NCI-H226 (cell line): ENCODE measurements around the gene PTGER3.

Experiments
- DNase-seq: peaks from one replicate; pipeline ENCODE4 v3.0.0-alpha.2; 2015

The PTGER3 gene

DNA sequence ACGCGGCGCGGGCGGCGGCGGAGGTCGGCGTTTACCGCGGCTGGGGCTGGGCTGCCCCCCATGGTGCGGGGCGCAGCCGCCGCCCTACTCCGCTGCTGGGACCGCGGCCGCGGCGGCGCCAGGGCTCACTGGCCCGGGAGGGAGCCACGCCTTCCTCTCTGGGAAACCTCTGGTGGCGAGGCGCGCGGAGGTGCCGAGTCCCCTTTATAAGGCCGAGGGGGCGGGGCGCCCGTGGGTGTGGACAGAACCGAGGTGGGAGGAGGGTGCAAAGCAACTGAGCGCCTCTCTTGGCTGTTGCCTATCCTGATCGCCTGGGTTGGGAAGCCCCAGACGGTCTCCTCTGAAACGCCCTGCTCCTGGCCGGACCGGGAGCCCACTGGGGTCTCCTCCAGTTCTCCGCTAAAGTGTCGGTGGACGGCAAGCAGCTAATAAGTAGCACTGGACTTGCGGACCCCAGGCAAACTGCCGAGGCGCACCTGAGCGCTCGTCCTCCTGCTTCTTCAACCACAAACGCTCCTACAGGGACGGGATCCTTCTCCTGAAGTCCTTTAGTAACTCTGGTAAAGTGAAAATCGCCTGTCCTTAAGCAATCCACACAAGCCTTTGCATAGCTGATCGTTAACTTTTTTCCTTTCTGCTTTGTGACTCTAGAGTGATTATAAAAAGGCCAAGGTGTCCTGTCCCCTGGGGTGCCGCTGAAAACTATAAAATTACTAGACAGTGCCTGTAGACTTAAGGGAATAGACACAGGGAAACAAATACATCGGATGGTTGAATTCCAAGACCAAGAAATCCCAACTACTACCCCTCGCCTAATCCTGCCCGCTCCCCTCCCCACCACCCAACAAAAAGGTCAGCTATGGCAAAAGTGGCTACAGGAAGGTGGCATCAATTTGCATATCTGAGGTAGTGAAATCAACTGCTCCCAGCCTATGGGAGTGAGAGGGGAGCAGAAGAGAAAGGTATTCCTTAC lies at the start of gene PTGER3:
Gene PTGER3 (minus strand): TSS at position 182 of the 973 bp plus-strand sequence. CDS start 239 bp downstream, outside the sequence.
- DNase-seq, result no peak

DNA sequence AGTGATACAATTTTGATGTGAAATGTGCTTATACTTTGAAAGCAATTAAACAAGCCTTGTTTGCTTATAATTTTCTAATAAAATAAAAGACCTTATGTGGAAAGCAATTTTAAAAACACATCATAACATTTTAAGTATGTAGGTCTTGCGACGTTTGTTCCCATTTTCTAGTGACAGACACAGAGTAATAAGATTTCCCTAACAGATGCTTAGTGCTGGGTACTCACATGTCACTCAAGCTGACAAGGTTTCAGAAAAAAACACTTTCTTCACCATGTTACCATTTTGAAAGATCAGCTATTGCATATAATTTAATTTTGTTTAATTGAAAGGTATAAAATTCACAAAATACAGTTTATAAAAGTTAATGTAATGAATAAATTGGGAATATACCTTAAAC lies 47.3 kb upstream of the PTGER3 start:
- no peak for DNase-seq

DNA sequence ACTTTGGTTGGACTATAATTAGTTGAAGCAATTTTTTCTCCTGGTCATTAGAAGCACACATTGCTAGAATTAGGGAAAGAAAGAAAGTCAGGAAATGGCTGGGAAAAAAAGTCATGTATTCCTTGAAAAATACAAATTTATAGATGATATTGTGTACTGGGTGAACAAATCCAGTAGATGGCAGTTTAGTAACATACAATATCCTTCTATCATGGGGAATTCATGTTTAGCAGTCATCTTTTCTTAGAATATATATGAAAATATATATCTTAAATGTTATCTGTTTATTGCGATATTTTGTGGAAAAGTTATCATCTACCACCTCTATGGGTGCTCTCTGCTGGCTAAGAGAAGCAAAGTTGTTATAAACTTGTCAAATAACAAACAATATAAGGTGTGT lies 46.3 kb upstream of the PTGER3 start:
- no peak for DNase-seq

DNA sequence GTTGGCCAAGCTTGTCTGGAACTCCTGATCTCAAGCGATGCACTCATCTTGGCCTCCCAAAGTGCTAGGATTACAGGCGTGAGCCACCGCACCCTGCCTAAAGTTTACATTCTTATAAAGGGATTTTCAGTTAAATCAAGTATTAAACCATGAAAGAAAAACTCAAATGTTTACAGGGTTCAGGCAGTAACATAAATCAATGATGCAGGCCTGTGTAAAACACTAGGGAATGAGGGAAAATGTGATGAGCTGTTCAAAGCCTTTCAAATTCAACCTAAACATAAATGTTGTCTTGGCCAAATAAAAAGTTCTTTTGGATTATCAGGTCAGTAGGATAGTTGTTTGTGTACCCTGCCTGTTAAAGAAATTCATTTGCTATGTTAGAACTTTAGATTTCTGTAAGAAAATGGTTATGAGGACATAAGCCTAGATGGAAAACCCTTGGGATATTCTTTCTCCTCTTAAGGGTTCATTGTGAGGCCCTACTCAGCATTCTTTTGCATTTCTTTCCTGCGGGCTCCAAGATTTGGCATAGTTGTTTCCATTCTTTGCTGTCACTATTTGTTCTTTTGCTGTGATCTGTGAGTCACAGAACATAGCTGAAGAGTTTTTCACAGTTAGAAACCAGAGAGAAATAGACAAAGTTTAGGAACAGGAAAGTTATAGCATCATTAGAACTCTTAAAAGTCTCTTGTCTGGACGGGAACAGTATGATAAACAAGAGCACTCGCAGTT lies 42.1 kb upstream of the PTGER3 start:
- DNase-seq, result no peak

DNA sequence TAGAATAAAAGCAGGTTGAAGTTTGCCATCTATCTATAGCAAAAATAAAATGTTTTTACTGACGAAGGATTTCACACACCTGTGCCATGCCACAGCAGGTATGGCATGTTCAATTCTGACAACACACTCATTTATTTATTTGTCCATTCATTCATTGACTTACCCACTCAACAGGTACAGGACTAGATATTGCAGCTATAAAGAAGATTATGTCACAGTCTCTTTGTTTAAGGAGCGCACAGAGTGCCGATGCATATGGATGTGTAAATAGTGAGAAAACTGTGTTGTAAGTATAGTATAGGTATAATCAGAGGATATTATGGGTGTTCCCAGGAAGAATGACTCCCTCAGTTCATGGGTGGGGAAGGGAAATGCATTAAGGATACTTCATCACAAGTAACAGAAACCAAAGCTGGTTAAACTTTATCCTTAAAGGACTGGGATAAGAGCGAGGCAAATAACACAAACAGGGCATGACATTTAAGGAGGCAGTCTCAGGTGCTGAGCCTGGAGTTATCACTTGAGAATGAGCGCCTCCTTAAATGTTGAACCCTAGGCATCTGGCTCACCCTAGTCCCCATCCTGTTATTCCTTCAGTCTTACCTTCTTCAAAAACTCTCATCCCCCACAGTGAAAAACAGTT lies 41.1 kb upstream of the PTGER3 start:
- DNase-seq, result no peak

DNA sequence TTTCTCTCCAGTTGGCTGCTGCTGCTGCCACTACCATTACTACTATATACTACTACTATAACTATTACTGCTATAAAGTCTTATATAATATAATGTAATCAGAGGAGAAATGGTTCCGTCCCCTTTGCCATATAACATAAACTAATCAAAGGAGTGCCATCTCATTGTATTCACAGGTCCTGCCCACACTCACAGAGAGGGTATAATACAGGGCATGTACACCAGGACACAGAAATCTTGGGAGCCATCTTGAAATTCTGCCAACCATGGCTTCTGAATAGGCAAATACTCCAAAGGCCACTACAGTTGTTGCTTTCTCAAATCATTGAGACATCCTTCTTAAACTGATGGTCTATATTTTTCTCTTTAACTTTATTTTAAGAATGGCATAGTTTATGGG lies 40.1 kb upstream of the PTGER3 start:
- no peak for DNase-seq

DNA sequence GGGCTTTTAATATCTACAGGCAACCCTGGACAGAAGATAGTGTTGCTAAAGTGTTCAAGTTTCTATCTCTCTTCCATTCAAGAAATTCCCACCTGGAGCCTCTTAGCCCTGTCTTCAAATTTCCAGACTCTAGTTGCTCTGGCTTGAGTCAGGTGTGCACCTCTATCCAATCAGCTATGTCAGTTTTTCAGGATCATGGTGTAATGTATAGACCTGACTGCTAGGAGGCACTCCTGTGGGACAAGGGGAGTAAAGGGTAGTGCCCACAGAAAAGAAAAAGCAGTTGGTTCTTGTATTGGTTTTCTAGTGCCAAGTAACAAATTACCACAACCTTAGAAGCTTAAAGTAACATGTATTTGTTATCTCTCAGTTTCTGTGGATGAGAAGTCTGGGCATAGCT lies 39.4 kb upstream of the PTGER3 start:
- DNase-seq, result no peak

DNA sequence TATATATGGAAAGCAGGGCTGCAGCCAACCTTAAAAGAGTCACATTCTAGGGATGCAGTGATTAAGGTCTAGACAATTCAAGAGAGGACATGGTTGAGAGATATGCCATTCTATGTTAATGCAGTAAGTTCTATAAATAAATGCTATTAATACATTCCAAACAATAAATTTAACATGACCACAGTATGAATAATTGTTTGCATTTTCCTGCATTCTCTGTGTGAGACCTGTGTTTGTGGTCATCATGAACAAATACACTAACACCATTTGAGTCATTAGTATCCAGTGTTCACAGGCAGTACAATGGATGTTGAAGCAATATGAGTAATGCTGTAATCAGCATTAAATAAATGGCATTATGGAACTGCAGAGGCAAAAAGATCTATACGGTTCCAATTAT lies 38.7 kb upstream of the PTGER3 start:
- no peak for DNase-seq

DNA sequence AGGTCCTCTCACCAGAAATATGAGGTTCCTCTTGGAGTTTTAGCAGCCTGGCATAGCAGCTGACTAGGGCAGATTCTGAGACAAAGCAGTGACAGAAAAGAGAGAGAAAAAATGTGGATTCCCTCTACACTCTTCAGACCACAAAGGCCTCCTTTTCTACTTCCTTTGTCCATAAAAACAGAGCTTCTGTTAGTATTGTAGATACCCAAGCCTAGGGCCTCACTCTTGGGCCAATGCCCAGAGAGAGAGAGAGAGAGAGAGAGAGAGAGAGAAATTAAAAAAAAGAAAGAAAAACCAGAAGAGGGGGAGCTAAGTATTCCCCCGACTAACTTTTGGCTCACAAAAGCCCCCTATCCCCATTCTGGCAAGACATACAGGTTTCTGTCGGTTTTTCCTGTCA lies 35.7 kb upstream of the PTGER3 start:
- DNase-seq, result no peak

DNA sequence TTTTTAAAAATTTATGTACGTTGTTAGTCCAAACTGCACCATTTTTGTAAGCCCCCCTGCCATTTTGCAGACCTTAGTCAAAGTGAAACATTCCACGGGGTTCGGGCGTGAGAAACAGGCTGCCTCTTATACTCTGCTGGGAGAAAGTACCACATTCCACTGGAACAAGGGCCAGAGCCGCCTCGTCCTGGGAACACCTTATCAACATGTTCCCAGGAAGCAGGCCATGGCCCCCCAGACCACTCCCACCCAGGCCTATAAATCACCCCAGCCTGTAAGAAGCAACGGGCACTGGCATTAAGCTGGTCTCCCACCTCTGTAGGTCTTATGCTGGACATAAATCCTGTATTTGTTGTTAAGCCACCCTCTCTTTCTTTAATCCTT lies 34.1 kb upstream of the PTGER3 start:
- no peak for DNase-seq

DNA sequence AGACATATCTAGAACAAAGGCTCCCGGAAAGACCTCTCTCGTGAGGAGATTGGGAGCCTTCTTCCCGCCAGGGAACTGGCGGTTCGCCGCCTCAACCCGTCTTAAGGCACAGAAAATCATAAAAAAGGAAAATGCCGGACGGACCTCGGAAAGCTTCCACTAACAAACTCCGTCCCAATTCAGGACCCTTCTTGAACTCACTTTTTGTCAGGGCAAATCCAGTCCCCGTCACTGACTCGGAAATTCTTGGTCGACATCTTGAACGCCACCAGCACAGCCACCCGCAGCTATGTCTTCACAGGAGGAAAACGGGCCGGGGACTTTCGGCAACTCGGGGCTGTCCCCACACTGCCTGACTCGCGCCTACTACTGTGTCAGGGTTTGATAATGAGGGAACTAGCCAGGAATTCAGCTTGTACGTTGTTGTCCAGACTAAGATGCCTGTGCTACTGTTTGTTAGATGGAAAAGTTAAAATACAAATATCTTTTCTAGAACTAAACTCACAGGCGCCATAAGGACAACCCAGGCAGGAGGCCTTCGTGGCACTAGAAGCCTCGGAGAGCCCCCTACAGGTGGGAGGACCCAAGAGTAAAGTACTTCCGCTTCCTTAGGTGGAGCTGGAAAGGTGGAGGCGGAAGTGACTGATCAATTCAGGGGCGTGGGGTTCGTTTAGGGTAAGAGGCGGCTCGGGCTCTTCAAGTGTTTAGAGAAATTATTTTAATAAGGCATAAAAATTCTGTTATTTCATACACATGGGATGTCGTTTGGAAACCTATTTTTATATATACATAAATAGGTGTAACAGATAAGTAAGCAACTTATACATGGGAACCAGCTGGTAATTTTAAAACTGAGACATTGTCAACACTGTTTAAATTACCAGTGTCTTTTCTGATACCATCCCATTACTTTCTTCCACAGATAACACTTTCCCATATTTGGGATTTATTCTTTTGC lies 33.4 kb upstream of the PTGER3 start, which contains the start of gene ZRANB2:
Gene ZRANB2 (minus strand): TSS at position 297 of the 958 bp plus-strand sequence. CDS start 40 bp downstream, at position 257.
- peak; percentile 89 for DNase-seq

DNA sequence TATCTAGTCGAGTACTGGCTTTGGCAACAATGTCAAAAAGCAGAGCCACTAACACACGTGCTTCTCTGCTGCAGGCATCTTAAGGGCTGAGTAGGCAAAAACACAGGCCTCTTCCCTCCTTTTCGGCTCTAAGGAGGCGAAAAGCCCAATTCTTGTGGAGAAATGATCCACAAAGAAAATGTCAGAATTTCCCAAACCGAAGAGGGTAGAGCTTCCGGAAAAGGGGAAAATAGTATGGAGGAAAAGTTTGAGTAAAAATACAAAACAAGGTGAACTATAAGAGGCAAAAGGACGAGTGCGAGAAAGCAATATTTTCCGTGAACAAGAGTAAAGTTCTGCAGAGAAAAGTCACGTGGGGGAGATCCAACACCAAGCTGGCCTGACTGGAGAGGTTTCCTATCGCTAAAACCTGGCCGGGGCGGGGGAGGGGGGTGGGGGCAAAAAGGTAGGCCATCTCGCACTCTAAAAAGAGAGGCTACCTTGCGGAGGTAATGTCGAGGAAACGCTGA lies 32.7 kb upstream of the PTGER3 start:
- DNase-seq, result no peak

DNA sequence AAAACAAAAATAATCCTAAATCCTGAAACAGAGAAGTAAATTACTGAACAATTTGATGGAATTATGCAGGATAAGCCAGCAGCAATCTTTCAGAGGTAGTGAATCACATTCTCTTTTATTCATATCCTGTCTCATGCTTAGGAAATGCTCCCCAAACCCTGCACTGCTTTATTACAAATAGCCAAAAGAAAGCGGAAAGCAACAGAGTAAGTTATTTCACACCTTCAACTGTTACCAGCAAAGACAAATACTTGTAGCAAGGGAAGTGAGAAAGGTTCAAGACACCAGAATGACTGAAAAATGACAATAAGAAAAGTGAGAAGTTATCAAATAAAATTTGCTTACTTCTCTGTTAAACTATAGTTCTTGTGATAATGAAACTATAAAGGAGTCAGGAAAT lies 27.1 kb upstream of the PTGER3 start:
- DNase-seq, result no peak

DNA sequence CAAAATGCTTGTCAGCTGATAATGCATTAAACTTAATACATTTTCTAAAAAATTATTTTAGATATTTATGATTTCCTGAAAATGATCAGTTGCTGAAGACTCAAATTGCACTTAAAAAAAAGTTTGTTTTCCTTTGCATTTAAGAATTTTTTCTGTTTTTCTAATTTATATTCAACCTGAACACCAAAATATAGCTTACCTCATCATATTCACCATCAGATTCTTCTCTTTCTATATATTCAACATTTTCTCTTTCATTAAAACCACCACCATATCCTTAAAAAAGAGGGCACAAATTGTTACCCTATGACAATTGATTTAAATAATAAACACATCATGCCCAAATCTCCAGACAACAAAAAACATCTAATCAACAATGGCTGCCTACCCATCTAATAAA lies 24.7 kb upstream of the PTGER3 start:
- DNase-seq, result no peak

DNA sequence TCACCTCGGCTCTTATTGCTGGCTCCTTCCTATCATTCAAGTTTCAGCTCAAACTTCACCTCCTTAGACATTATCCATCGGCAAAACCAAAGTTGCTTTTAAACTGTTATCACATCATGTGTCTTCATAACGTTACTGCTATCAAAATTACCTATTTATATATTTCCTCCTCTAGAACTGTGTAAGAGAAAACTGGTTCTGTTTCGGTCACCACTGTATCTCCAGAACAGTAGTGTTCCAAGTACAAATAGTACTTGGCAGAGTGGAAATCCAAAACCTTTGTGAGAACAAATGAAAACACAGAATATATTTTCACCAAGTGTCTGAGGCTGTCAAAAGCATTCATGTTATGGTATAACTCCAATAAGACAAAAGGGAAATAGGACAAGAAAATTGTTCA lies 24.1 kb upstream of the PTGER3 start:
- DNase-seq, result no peak

DNA sequence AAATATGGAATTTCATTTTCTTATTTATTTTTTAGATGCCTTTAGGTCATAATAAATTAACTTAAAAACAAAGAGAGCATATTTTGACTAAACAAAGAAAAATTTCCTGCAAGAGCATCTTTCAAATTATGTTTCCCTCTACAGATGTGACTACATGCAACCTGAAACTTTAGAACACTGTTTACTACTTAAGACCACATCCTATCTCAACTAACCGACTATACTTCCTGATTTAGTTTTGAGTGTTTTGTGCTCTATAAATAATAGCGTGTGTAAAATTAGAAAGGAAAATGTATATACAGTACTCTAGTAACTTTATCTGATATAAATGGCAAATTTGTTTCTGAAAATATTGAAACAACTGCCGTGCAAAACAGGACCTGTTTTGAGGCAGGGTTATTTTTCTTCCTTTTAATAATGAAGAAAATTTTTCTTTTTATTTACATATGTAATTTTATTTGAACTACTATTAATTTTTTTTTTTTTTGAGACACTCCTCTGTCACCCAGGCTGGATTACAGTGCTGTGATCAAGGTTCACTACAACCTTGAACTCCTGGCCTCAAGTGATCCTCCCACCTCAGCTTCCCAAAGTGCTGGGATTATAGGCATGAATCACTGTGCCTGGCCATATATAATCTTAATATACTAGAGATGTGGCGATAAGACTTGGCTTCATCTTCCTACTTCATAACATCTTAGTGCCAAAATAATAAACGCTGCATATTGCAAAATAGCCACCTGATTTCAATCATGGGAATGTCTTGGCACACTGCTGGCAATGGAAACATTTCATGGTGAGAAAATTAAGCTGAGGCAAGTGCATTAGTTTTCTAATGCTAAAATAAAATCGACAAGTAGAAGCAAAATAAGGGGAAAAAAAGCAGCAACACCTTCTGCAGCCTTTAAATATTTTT lies 21.0 kb upstream of the PTGER3 start:
- no peak for DNase-seq

DNA sequence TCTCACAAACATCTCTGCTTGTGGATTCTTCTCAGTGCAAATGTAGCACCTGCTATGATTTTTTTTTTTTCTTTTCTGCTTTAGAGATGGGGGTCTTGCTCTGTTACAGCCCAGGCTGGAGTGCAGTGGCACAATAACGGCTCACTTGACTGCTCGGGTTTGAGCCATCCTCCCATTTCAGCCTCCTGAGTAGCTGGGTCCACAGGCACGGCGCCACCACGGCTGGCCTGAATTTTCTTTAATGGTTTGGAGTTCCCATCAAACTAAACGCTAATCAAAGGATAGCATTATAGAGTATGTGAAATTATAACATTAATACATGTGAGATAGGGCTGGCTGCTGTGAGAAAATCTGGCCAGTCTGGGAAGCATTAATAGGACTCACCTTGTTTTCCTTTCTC lies 7.2 kb upstream of the PTGER3 start:
- no peak for DNase-seq

DNA sequence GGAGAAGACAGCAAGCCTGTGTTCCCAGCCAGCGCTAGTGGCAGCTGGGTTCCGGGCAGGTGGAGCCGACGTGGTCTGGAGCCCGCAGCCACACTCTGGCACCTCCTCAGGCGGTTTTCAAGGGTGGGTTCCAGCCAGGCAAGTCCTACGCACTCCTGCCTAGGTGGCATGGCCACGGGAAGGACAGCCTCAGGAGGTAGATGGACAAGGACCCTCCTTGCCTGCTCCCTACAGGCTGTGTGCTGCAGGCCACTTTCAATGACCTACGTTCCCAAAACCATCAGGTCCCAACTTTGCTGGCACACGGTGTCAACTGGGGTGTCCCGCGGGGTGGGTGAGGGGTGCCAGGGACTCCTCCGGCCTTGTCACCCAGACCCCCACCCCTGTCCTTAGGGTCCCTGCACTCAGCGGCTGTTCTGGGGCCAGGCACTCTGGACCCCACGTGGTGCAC lies 6.7 kb upstream of the PTGER3 start:
- no peak for DNase-seq

DNA sequence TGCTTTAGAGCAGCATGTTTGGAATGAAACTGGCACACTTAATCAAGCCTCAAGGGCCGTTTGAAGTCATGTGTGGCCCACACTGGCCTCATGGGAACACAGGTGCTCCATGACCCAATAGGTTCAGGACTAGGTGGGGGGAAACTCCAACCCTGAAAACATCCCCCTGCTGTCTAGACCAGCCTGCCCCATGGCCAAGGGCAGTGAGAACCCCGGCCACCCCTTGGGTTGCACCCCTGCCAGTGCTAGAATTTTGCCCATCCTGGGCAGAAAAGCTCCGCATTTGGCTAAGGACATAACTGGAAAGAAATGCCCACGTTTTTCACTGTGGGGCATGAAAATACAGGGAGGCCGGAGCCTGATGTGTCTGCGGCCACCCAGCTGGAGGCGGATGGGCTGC lies 6.1 kb upstream of the PTGER3 start:
- DNase-seq, result no peak

DNA sequence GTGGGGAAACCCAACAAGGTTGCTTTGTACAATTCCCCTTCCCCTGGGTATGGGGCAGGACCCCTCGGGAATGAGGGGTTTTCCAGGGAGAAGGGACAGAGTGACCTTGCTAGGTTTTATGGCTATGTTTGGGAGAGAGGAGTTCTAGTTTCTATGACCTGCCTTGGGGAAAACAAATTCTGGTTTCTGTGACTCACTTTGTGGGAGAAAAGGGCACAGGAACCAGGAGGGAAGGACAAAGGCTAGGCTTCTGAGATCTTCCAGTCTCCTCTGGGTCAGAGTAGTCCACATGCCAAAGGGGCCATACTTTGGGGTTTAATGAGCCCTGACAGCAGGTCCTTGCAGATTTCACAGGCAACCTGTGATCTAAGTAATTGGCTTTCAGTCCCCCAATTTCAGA lies 5.5 kb upstream of the PTGER3 start:
- no peak for DNase-seq
